ENCODE measurements around the gene ATP8A1. TPM values are rescaled to one million over a fixed set of nuclear protein-coding genes. Genes with fewer than 3 reads are reported as not detected.
A peak's percentile ranks its signal among the peaks of the same experiment; 100 is the strongest.

The ATP8A1 gene
- total and polyA plus RNA-seq, 8 donors, result 4.8 to 15.3 (median 10.8) TPM

- DNase-seq (no peak), FAIRE-seq (no peak), ATAC-seq (no peak)
- no peaks in the 10 kb centered on the region for H3K36me3 ChIP-seq
- intact Hi-C loops (cut with DNase I), result no loop called here
- TF ChIP-seq CTCF (IDR thresholded peaks at IDR 0.05), result no peak
- no peak overlapping the region for H3K27ac ChIP-seq
- no peak overlapping the region for H3K4me3 ChIP-seq
- no peaks in the 10 kb centered on the region for H3K9me3 ChIP-seq
- H3K4me1 ChIP-seq, result no peaks in the 10 kb centered on the region
- no peaks in the 10 kb centered on the region for H3K27me3 ChIP-seq
Observed at GRCh38 chr4:42478946-42479345, 178.0 kb downstream of the ATP8A1 start.

GRCh38 chr4:42478509-42478908 lies 178.4 kb downstream of the ATP8A1 start:
- H3K9me3 ChIP-seq, result no peaks in the 10 kb centered on the region
- ATAC-seq (no peak), FAIRE-seq (no peak), DNase-seq (no peak)
- TF ChIP-seq CTCF (IDR thresholded peaks at IDR 0.05), result no peak
- no peaks in the 10 kb centered on the region for H3K4me1 ChIP-seq
- H3K36me3 ChIP-seq, result no peaks in the 10 kb centered on the region
- WGBS, 2 donors, result 94 to 100% methylated on average over 2 of the region's 2 CpGs
- intact Hi-C loops (cut with DNase I), result no loop called here
- H3K27ac ChIP-seq, result no peak overlapping the region
- no peak overlapping the region for H3K4me3 ChIP-seq
- H3K27me3 ChIP-seq, result no peaks in the 10 kb centered on the region

- no peaks in the 10 kb centered on the region for H3K27me3 ChIP-seq
- no peaks in the 10 kb centered on the region for H3K9me3 ChIP-seq
- DNase-seq, result no peak
- ATAC-seq, result peak in 1 of 4 donors; percentile 31
- H3K36me3 ChIP-seq, result no peaks in the 10 kb centered on the region
- H3K4me3 ChIP-seq, result no peak overlapping the region
- no peak for FAIRE-seq
- 50 to 64% methylated on average over 3 of the region's 3 CpGs for WGBS, 2 donors
- H3K4me1 ChIP-seq, result no peaks in the 10 kb centered on the region
- no peak for TF ChIP-seq CTCF (IDR thresholded peaks at IDR 0.05)
- no peak overlapping the region for H3K27ac ChIP-seq
- intact Hi-C loops (cut with DNase I), result no loop called here
Observed at GRCh38 chr4:42474406-42474805, 182.5 kb downstream of the ATP8A1 start.

- ATAC-seq (no peak), DNase-seq (no peak), FAIRE-seq (no peak)
- H3K4me3 ChIP-seq, result no peak overlapping the region
- H3K36me3 ChIP-seq, result no peaks in the 10 kb centered on the region
- intact Hi-C loops (cut with DNase I), result no loop called here
- no peaks in the 10 kb centered on the region for H3K4me1 ChIP-seq
- H3K27ac ChIP-seq, result no peak overlapping the region
- H3K9me3 ChIP-seq, result no peaks in the 10 kb centered on the region
- WGBS, 2 donors, result 86 to 89% methylated on average over 3 of the region's 3 CpGs
- H3K27me3 ChIP-seq, result no peaks in the 10 kb centered on the region
- TF ChIP-seq CTCF (IDR thresholded peaks at IDR 0.05), result no peak
Observed at GRCh38 chr4:42473071-42473684, 183.7 kb downstream of the ATP8A1 start.

- ATAC-seq (no peak), DNase-seq (no peak), FAIRE-seq (no peak)
- Histone ChIP-seq H3K36me3 (no peaks in the 10 kb centered on the region), H3K4me3 (no peak overlapping the region), H3K9me3 (no peaks in the 10 kb centered on the region), H3K27me3 (no peaks in the 10 kb centered on the region), H3K4me1 (no peaks in the 10 kb centered on the region), H3K27ac (no peak overlapping the region)
- intact Hi-C loops (cut with DNase I), result no loop called here
- WGBS, 2 donors, result 92 to 93% methylated on average over 3 of the region's 3 CpGs
- TF ChIP-seq CTCF (IDR thresholded peaks at IDR 0.05), result no peak
Observed at GRCh38 chr4:42471896-42472295, 185.0 kb downstream of the ATP8A1 start.
